HEK293T (cell line): ENCODE measurements around the gene CALM1.

Experiments
- ARNT ChIP-seq: fragments of 450-650 bp; IDR thresholded peaks from 2 replicates; pipeline ENCODE4 v1.6.1; 2017; ENCODE audit warnings: mild to moderate bottlenecking
- BHLHE40 ChIP-seq: fragments of 450-650 bp; IDR thresholded peaks from 2 replicates; pipeline ENCODE4 v1.6.1; 2016; ENCODE audit warnings: mild to moderate bottlenecking, moderate library complexity, borderline replicate concordance
- CTBP1 ChIP-seq: fragments of 450-650 bp; IDR thresholded peaks from 2 replicates; pipeline ENCODE4 v1.6.1; 2016; ENCODE audit warnings: borderline replicate concordance
- ELF4 ChIP-seq: fragments of 450-650 bp; IDR thresholded peaks from 2 replicates; pipeline ENCODE4 v1.6.1; 2017; ENCODE audit warnings: antibody characterized with exemption
- FOXA1 ChIP-seq: fragments of 450-650 bp; IDR thresholded peaks from 2 replicates; pipeline ENCODE4 v1.6.1; 2016; ENCODE audit warnings: mild to moderate bottlenecking
- FOXK2 ChIP-seq: fragments of 450-650 bp; IDR thresholded peaks from 2 replicates; pipeline ENCODE4 v1.6.1; 2016; ENCODE audit warnings: mild to moderate bottlenecking
- FOXM1 ChIP-seq: fragments of 450-650 bp; IDR thresholded peaks from 2 replicates; pipeline ENCODE4 v1.6.1; 2017; ENCODE audit warnings: mild to moderate bottlenecking, borderline replicate concordance
- HDGF ChIP-seq: fragments of 450-650 bp; IDR thresholded peaks from 2 replicates; pipeline ENCODE4 v1.6.1; 2017; ENCODE audit warnings: antibody characterized with exemption, borderline replicate concordance
- NFRKB ChIP-seq: fragments of 450-650 bp; IDR thresholded peaks from 2 replicates; pipeline ENCODE4 v1.6.1; 2016; ENCODE audit warnings: mild to moderate bottlenecking, moderate library complexity
- PKNOX1 ChIP-seq: fragments of 450-650 bp; IDR thresholded peaks from 2 replicates; pipeline ENCODE4 v1.6.1; 2016
- SP1 ChIP-seq: fragments of 450-650 bp; IDR thresholded peaks from 2 replicates; pipeline ENCODE4 v1.6.1; 2017
- SUZ12 ChIP-seq: fragments of 450-650 bp; IDR thresholded peaks from 2 replicates; pipeline ENCODE4 v1.6.1; 2016; ENCODE audit warnings: mild to moderate bottlenecking
- TARDBP ChIP-seq: fragments of 450-650 bp; IDR thresholded peaks from 2 replicates; pipeline ENCODE4 v1.6.1; 2016
- ZNF384 ChIP-seq: fragments of 450-650 bp; IDR thresholded peaks from 2 replicates; pipeline ENCODE4 v1.6.1; 2016

- TF ChIP-seq SP1 (no peak), TARDBP (no peak), ARNT (no peak), HDGF (no peak), SUZ12 (no peak), BHLHE40 (no peak), PKNOX1 (no peak), FOXA1 (no peak), FOXK2 (no peak), NFRKB (no peak), CTBP1 (no peak), FOXM1 (no peak), ELF4 (no peak), ZNF384 (no peak)
Observed at GRCh38 chr14:90402016-90402415, 5.2 kb downstream of the CALM1 start.
